Activated naive CD4-positive, alpha-beta T cell treated with anti-CD3 and anti-CD28 coated beads, Interleukin-2, amount 50 U/mL, for 24 hours (primary cell): ENCODE results near the gene POTEM.
"Not testable (repeated sequence)": the region's sequence is repeated elsewhere in the genome, so short reads cannot be mapped to it uniquely, and the experiment has no call there.

ENCODE experiments used
- H3K27ac Mint-ChIP-seq: one replicate; pipeline ENCODE4 v1.8.0; 2021; ENCODE audit warnings: mild to moderate bottlenecking, mixed read lengths
- H3K27me3 Mint-ChIP-seq: one replicate; pipeline ENCODE4 v1.8.0; 2021; ENCODE audit warnings: mixed read lengths
- H3K36me3 Mint-ChIP-seq: one replicate; pipeline ENCODE4 v1.8.0; 2021; ENCODE audit warnings: mixed read lengths
- H3K4me1 Mint-ChIP-seq: one replicate; pipeline ENCODE4 v1.8.0; 2021; ENCODE audit warnings: mixed read lengths
- H3K4me3 Mint-ChIP-seq: one replicate; pipeline ENCODE4 v1.8.0; 2021; ENCODE audit warnings: mild to moderate bottlenecking, mixed read lengths
- H3K9me3 Mint-ChIP-seq: one replicate; pipeline ENCODE4 v1.8.0; 2021; ENCODE audit warnings: mixed read lengths

The POTEM gene

GRCh38 chr14:19015185-19015584, 48.0 kb downstream of the POTEM start:
- H3K9me3 Mint-ChIP-seq, H3K36me3 Mint-ChIP-seq, H3K27me3 Mint-ChIP-seq, H3K4me3 Mint-ChIP-seq, H3K27ac Mint-ChIP-seq, H3K4me1 Mint-ChIP-seq: not testable (repeated sequence)

GRCh38 chr14:19025080-19025589, 57.9 kb downstream of the POTEM start:
- not testable (repeated sequence) for H3K4me3 Mint-ChIP-seq, H3K27me3 Mint-ChIP-seq, H3K4me1 Mint-ChIP-seq, H3K36me3 Mint-ChIP-seq, H3K27ac Mint-ChIP-seq, H3K9me3 Mint-ChIP-seq

- H3K4me1 Mint-ChIP-seq, H3K9me3 Mint-ChIP-seq, H3K27ac Mint-ChIP-seq, H3K4me3 Mint-ChIP-seq, H3K27me3 Mint-ChIP-seq, H3K36me3 Mint-ChIP-seq: not testable (repeated sequence)
Measured at GRCh38 chr14:19026649-19027351, 59.6 kb downstream of the POTEM start.

GRCh38 chr14:19027895-19028294, 60.7 kb downstream of the POTEM start:
- H3K9me3 Mint-ChIP-seq, H3K4me1 Mint-ChIP-seq: not testable (repeated sequence)

GRCh38 chr14:19036811-19037382, 69.7 kb downstream of the POTEM start:
- not testable (repeated sequence) for H3K4me1 Mint-ChIP-seq, H3K36me3 Mint-ChIP-seq, H3K9me3 Mint-ChIP-seq, H3K27me3 Mint-ChIP-seq, H3K27ac Mint-ChIP-seq, H3K4me3 Mint-ChIP-seq

More at GRCh38 chr14:19027895-19028294, 60.7 kb downstream of the POTEM start:
- H3K27me3 Mint-ChIP-seq, H3K27ac Mint-ChIP-seq, H3K4me3 Mint-ChIP-seq, H3K36me3 Mint-ChIP-seq: not testable (repeated sequence)

- H3K9me3 Mint-ChIP-seq: not testable (repeated sequence)
Measured at GRCh38 chr14:19038060-19038664, 70.9 kb downstream of the POTEM start.

GRCh38 chr14:19038785-19039184, 71.6 kb downstream of the POTEM start:
- H3K9me3 Mint-ChIP-seq, H3K27me3 Mint-ChIP-seq, H3K4me1 Mint-ChIP-seq, H3K27ac Mint-ChIP-seq, H3K36me3 Mint-ChIP-seq, H3K4me3 Mint-ChIP-seq: not testable (repeated sequence)

More at GRCh38 chr14:19038060-19038664, 70.9 kb downstream of the POTEM start:
- not testable (repeated sequence) for H3K4me3 Mint-ChIP-seq, H3K36me3 Mint-ChIP-seq, H3K27ac Mint-ChIP-seq, H3K27me3 Mint-ChIP-seq, H3K4me1 Mint-ChIP-seq

GRCh38 chr14:19043384-19043783, 76.2 kb downstream of the POTEM start:
- not testable (repeated sequence) for H3K9me3 Mint-ChIP-seq, H3K4me1 Mint-ChIP-seq, H3K36me3 Mint-ChIP-seq, H3K27ac Mint-ChIP-seq, H3K27me3 Mint-ChIP-seq, H3K4me3 Mint-ChIP-seq
